HG03378 (cell line): ENCODE measurements around the gene PHF11.
"Not testable (repeated sequence)": the region's sequence is repeated elsewhere in the genome, so short reads cannot be mapped to it uniquely, and the experiment has no call there.

Experiments used
- ATAC-seq: cut with Tn5 transposase; IDR thresholded peaks from one replicate; pipeline ENCODE4 v1.9.1; 2021; ENCODE audit warnings: mild to moderate bottlenecking, moderate library complexity; ENCODE audit not compliant: unreplicated experiment

Gene PHF11

GRCh38 chr13:49495783-49496762 is at the start of gene PHF11:
Gene PHF11, plus strand, starts transcription at chr13:49495953. Its CDS starts 49 bp downstream, at chr13:49496002.
- ATAC-seq: peak; percentile 77

GRCh38 chr13:49446473-49446872 is 49.3 kb upstream of the PHF11 start:
- no peak for ATAC-seq

GRCh38 chr13:49448753-49449152 is 47.0 kb upstream of the PHF11 start:
- ATAC-seq: no peak

GRCh38 chr13:49450105-49450819 is 45.5 kb upstream of the PHF11 start:
- no peak for ATAC-seq

GRCh38 chr13:49452725-49453457 is 42.9 kb upstream of the PHF11 start:
- no peak for ATAC-seq

- ATAC-seq: no peak
Measured at GRCh38 chr13:49453465-49453864, 42.3 kb upstream of the PHF11 start.

GRCh38 chr13:49454388-49455006 is 41.3 kb upstream of the PHF11 start:
- peak; percentile 94 for ATAC-seq

- peak; percentile 21 for ATAC-seq
Measured at GRCh38 chr13:49455007-49455398, 40.8 kb upstream of the PHF11 start.

- ATAC-seq: no peak
Measured at GRCh38 chr13:49456156-49456555, 39.6 kb upstream of the PHF11 start.

- no peak for ATAC-seq
Measured at GRCh38 chr13:49457221-49457620, 38.5 kb upstream of the PHF11 start.

- no peak for ATAC-seq
Measured at GRCh38 chr13:49459580-49459979, 36.2 kb upstream of the PHF11 start.

- no peak for ATAC-seq
Measured at GRCh38 chr13:49464085-49464484, 31.7 kb upstream of the PHF11 start.

GRCh38 chr13:49464621-49465325 is 31.0 kb upstream of the PHF11 start:
- no peak for ATAC-seq

- no peak for ATAC-seq
Measured at GRCh38 chr13:49466292-49466838, 29.4 kb upstream of the PHF11 start.

- ATAC-seq: no peak
Measured at GRCh38 chr13:49472186-49472585, 23.6 kb upstream of the PHF11 start.

GRCh38 chr13:49476529-49476928 is 19.2 kb upstream of the PHF11 start:
- ATAC-seq: no peak

GRCh38 chr13:49481788-49482187 is 14.0 kb upstream of the PHF11 start:
- no peak for ATAC-seq

GRCh38 chr13:49488563-49488962 is 7.2 kb upstream of the PHF11 start:
- ATAC-seq: no peak

GRCh38 chr13:49494645-49495044 is 1.1 kb upstream of the PHF11 start:
- no peak for ATAC-seq

- ATAC-seq: not testable (repeated sequence)
Measured at GRCh38 chr13:49496837-49497236, 1.1 kb downstream of the PHF11 start.
